ENCODE measurements around the gene GULP1.

Gene GULP1

GRCh38 chr2:188477564-188478103 lies 186.0 kb downstream of the GULP1 start:
- TF ChIP-seq CTCF (conservative IDR thresholded peaks at IDR 0.05), result no peak
- no peak overlapping the region for H3K27ac ChIP-seq

- no peak overlapping the region for H3K27ac ChIP-seq
- TF ChIP-seq CTCF (conservative IDR thresholded peaks at IDR 0.05), result no peak
These were observed 187.1 kb downstream of the GULP1 start for GRCh38 chr2:188478724-188479123.

- H3K27ac ChIP-seq, result no peak overlapping the region
- no peak for TF ChIP-seq CTCF (conservative IDR thresholded peaks at IDR 0.05)
These were observed 189.8 kb downstream of the GULP1 start for GRCh38 chr2:188481474-188481873.

GRCh38 chr2:188485496-188485895 lies 193.8 kb downstream of the GULP1 start:
- TF ChIP-seq CTCF (conservative IDR thresholded peaks at IDR 0.05), result no peak
- no peak overlapping the region for H3K27ac ChIP-seq

- H3K27ac ChIP-seq, result no peak overlapping the region
- TF ChIP-seq CTCF (conservative IDR thresholded peaks at IDR 0.05), result no peak
These were observed 201.1 kb downstream of the GULP1 start for GRCh38 chr2:188492751-188493150.

- no peak overlapping the region for H3K27ac ChIP-seq
These were observed 203.2 kb downstream of the GULP1 start for GRCh38 chr2:188494906-188495305.

GRCh38 chr2:188495969-188496431 lies 204.3 kb downstream of the GULP1 start:
- H3K27ac ChIP-seq, result no peak overlapping the region
- TF ChIP-seq CTCF (conservative IDR thresholded peaks at IDR 0.05), result no peak

More at GRCh38 chr2:188494906-188495305, 203.2 kb downstream of the GULP1 start:
- no peak for TF ChIP-seq CTCF (conservative IDR thresholded peaks at IDR 0.05)
